HK-2 (cell line): ENCODE results near the gene ANO4.
"Not testable (repeated sequence)": the region's sequence is repeated elsewhere in the genome, so short reads cannot be mapped to it uniquely, and the experiment has no call there.

ENCODE experiments used
- DNase-seq: peaks from one replicate; pipeline ENCODE4 v3.0.0-alpha.2; 2018; ENCODE audit not compliant: unreplicated experiment

Gene ANO4

DNA sequence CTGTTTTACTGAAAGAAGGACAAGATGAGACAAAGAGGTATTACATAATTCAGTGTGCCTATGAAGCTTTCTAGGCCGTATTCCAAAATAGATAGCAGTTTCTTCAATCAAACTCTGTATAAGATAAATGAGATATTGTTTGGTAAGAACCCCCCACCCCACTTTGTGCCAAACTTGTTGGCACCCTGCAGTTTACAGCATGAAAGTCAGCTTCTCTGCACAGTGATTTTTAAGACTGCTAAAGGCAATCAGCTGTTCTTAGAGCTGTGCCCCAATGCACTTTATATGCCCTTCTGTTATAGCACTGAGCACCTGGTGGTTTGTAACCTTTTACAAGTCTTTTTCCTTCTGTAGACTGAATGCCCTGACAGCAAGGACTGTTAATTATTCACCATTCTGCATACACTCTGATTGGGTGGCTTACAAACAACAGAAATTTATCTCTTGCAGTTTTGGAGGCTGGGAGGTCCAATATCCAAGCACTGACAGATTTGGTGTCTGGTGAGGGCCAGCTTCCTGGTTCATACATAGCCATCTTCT is 76.7 kb downstream of the ANO4 start:
- no peak for DNase-seq

DNA sequence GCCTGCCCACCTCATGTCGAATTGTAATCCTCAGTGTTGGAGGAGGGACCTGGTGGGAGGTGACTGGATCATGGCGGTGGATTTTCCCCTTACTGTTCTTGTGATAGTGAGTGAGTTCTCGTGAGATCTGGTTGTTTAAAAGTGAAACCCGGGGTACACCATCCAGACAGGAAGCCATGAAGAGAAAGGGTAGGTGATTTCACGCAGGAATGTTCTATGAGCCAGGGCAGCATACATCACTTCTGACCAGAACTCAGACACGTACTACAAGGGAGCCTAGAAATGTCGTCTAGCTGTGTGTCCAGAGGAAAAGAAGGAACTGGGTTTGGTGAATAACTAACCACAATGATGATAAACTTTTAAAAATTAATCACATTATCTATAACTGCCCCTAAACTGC is 80.6 kb downstream of the ANO4 start:
- DNase-seq, result no peak

GRCh38 chr12:100875771-100876170 is 81.2 kb downstream of the ANO4 start:
- DNase-seq, result no peak

- no peak for DNase-seq
Measured at GRCh38 chr12:100877776-100878175, 83.2 kb downstream of the ANO4 start.

GRCh38 chr12:100895192-100895591 is 100.6 kb downstream of the ANO4 start:
- no peak for DNase-seq

DNA sequence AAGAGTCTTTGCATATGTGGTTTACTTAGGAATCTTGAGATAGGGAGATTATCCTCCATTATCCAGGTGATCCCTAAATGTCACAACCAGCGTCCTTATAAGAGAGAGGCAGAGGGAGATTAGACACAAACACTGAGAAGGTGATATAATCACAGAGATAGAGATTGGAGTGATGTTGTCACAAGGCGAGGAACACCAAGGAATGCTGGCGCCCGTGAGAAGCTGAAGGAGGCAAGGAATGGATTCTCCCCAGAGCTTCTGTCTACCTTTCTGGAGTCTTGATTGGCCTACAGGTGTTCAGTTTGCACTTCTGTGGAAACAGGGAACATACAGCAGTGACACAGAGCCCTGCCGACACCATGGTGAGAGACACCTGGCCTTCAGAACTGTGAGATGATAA is 101.6 kb downstream of the ANO4 start:
- no peak for DNase-seq

DNA sequence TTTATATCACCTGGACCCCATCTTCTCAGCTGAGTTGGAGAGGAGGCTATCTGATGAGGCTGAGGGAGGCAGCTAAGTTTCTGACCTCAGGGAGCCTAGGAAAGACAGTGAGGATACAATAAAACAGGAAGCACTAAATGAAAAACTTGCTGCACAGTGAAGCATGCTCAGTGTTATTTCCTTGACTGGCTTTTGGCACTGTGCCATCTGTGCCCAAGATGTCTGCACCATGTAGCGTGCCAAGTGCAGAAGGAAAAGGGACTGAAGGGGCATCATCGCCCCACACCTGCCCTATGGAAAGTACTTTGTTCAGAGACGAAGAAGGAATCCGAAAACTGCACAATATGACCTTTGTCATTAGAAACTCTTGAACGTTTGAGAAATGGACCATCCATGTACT is 102.7 kb downstream of the ANO4 start:
- no peak for DNase-seq

- DNase-seq, result no peak
Measured at GRCh38 chr12:100899301-100899700, 104.7 kb downstream of the ANO4 start.

DNA sequence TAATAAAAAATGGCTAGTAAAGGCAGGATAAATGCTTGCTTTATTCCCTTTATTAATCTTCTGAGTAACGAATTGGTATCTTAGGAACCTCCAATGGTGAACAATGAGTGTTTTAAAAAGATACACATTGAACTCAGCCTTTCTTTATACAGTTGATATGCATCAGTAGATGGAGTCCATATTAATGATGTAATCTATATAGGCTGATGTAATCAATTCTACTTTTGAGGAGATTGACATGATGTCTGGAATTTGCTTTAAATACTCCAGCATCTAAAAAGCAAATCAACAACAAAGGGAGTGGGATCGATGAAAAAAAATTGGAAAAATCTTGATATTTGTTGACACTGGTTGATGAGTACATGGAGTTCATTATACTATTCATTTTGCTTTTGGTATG is 106.2 kb downstream of the ANO4 start:
- DNase-seq, result no peak

DNA sequence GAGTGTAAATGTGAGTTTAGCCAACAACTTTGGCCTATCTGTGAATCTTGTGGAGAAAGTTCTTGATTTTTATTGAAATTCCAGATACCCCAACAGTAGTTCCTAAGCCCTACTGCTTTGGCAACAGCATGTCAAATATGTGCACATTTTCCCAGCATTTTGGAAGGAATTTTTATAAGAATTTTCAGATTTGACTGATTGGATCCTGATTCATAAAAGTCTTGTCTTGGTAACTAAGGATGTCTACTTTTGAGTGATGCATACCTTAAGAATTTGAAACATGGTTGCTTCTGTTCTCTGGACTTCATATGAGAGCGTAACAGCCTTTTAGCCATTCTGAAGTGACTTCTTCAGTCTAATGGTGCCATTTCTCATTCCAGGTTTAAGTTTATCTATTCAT is 106.7 kb downstream of the ANO4 start:
- no peak for DNase-seq

DNA sequence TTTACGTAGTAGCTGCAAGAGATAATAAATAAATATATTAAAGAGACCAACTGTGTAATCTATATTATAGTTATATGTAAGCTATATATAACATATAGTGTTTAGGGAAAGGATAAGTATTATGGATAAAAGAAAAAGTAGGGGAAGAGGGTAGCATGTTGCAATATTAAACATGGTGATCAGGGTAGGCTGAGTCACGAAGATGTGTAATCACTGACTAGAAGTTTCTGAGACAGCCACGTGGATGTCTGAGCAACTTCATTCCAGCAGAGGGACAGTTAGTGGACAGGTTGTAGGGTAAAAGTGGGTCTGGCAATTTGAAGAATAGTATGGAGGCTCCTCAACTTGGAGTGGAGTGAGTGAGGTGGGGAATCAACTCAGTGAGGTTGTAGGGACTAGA is 109.7 kb downstream of the ANO4 start:
- DNase-seq, result no peak

DNA sequence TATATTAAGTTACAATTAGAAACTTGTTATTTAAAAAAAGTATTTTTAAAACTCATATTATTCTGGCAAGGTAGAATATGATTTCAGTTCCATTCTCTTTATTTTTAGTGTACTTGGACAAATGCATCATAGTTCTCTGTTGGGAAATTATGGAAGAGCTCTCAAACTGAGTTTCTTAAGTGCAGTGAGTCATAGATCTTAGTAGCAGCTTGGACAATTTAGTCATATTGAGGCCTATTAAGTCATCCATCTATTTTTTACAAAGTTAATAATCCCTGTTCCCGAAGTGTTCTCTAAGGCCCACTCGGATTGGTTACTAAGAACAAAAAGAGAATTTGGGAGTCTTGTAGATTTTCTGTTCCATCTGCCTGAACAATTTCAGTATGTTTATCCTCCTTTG is 113.9 kb downstream of the ANO4 start:
- no peak for DNase-seq

DNA sequence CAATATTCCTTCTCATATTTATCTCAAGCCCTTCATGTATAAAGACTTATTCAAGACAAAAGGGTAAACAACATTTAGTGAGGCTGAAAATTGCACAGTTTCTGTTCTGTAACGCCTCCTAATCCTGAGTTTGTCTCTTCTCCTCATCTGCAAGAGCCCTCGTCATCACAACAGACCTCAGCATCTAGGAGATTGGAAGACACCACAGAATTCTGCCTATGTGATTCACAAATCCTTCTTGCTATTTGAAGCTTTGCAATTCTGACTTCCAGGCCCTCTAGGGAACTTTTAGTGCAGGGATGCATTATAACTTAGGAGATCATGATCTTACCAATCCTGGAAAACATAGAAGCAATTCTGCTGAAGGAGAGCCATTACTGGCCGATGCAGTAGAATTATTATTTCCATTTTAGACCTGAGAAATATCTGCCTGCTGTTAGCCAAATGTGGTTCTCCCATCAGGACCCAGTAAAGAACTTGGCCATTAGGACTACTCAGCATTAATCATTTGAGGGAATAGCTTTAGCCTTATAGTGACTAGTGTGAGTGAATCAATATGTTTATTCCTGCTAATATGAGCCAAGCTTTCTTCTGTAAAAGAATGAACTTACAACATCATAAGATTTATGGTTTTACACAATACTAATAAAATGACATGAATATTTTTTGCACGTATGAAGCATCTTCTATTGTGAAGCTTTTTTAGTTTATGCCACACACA is 119.5 kb downstream of the ANO4 start:
- DNase-seq, result no peak

- DNase-seq, result no peak
Measured at GRCh38 chr12:100919116-100919515, 124.5 kb downstream of the ANO4 start.

GRCh38 chr12:100920493-100920892 is 125.9 kb downstream of the ANO4 start:
- no peak for DNase-seq

DNA sequence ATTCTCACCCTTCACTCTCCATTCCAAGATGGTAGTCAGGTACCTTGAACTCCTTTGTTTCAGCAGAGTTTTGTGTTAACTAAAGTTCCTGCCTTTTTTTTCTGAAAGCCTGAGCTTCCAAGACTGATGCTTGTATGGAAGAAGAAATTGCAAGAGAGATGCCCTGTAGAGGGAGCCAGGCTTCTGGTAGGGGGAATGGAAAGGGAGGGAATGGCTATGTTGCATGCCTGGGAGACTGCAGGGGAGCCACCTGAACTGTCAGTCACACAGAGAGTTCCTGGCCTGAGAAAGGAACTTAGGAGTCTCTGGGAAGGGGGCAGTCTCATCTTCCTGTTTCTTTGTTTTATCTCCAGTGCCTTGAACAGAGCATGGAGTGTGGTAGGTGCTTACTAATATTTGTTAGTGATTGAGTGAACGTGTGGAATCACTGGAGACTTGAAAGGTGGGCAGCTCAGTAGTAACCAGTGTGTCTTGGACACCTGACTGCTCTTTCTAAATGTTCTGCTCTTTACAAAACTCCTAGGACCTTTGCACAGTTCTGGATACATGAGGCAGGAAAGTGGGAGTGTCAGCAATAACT is 132.2 kb downstream of the ANO4 start:
- DNase-seq, result peak; percentile 16

DNA sequence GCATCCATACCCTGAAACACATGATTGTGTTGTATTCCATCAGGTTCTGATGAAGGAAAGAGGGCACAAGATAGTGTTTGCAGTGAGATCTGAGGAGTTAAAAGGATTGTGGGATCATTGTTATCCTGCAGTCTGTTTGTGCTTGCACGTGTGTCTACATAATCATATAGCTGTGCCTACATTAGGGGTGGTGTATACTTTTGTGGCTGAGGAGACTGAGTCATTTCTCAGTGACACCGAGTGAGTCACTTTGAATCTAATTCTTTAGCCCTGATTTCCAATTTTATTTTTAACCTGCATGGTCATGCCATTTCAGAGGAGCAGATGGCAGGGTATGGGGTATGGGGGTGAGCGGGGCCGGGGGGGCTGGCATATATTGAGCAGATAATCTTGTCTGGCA is 133.2 kb downstream of the ANO4 start:
- no peak for DNase-seq

DNA sequence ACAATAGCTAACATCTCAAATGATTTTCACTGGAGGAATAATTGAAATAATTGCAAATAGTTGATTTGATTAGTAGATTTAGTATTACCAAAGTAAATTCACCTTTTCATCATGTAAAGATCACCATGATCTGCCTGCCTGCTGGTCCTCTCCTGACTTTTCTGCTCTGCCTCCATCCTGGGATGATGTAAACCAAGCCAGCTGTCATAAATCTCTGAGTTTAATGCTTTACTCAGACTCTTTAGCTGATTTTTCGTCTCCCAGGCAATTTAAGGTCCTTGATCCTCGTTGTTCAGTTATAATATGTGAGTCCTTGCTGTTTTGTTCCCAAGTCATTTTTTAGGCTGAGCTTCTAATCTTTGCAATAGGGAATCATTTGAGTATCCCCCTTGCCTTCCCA is 138.0 kb downstream of the ANO4 start:
- DNase-seq, result no peak

DNA sequence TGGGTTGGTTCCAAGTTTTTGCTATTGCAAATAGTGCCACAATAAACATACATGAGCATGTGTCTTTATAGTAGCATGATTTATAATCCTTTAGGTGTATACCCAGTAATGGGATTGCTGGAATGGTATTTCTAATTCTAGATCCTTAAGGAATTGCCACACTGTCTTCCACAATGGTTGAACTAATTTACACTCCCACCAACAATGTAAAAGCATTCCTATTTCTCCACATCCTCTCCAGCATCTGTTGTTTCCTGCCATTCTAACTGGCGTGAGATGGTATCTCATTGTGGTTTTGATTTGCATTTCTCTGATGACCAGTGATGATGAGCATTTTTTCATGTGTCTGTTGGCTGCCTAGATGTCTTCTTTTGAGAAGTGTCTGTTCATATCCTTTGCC is 139.0 kb downstream of the ANO4 start:
- not testable (repeated sequence) for DNase-seq

- no peak for DNase-seq
Measured at GRCh38 chr12:100935929-100936328, 141.4 kb downstream of the ANO4 start.

- DNase-seq, result no peak
Measured at GRCh38 chr12:100936661-100937060, 142.1 kb downstream of the ANO4 start.

DNA sequence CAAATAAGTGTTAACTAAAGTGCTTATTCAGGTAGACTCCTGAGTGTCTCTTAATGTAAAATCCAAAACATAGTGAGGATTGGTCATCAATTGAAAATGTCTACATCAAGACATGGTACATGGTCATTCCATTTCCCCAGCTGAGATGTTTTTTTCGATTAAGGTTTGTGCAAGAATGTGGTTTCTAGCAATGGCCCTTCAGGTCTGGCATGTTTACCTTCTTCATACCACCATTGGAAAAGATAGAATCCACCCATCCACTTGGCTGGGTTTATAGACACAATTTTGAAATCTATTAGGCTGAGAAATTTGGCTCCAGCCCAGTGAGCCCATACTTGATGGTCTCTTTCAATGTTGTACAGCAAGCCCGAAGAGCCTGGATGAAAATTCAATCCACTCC is 145.9 kb downstream of the ANO4 start:
- no peak for DNase-seq

DNA sequence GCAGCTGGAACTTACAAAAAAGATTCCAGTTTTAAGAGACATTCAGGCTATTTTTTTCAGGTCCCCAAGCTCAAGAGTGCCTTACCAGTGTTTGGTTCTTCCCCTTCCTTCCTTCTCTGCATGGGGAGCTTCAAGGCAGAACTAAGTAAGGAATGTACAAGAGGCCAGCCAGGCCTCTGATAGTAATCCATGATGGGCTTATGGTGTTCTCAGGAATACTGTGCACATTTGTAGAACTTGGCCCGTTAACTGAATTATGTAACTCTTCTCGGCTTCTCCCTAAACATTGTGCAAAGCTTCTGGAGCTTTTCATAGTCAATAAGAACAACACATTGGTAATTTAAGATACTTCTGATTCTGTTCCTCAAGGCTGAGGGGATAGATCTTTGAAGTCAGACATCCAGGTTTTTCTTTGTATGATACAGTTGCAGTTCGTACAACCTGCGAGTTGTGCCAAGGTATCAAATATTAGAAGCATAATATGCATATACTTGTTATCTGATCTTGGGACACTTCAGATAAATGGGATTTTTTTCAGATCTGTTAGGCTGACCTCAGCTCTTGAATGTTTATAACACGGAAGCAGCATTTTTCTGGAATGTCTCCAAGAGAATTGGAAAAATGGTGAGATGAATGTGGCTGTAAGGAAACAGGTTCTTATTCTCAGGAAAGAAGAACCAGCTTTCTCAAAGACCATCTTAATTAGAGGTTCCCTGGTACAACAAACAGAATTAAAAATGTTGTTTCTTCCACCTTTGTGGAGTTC is 148.6 kb downstream of the ANO4 start:
- DNase-seq, result no peak
